HepG2 (cell line): ENCODE data around the gene ARPC1B. TPM values are rescaled to one million over a fixed set of nuclear protein-coding genes. Genes with fewer than 3 reads are reported as not detected.

Experiments used
- DR1 ChIP-seq: sonication (generic); formaldehyde crosslinking; IDR thresholded peaks from 2 replicates; pipeline ENCODE4 v1.8.0; 2021; ENCODE audit warnings: mild to moderate bottlenecking, missing genetic modification reagents, inconsistent platforms
- FOXA1 ChIP-seq, 2 experiments: fragments of 450-650 bp in 1 of 2; sonication (generic) in 1 of 2; formaldehyde crosslinking in 1 of 2; IDR thresholded peaks; 2 replicates each; pipeline versions ENCODE4 v1.4.0 to v1.6.1; 2016 to 2020; ENCODE audit warnings: missing genetic modification reagents in 1 of 2
- FOXA3 ChIP-seq: IDR thresholded peaks from 2 replicates; pipeline ENCODE4 v1.6.1; 2016; ENCODE audit warnings: missing genetic modification reagents, missing compliant biosample characterization
- ISL2 ChIP-seq: sonication (generic); formaldehyde crosslinking; IDR thresholded peaks from 2 replicates; pipeline ENCODE4 v1.5.0; 2020; ENCODE audit warnings: missing genetic modification reagents
- KLF16 ChIP-seq, 2 experiments: sonication (generic) in 1 of 2; formaldehyde crosslinking in 1 of 2; IDR thresholded peaks; 2 replicates each; pipeline versions ENCODE4 v1.6.1 to v1.8.0; 2016 to 2023; ENCODE audit warnings: missing genetic modification reagents in 2 of 2, missing compliant biosample characterization in 1 of 2
- KMT2A ChIP-seq: sonication (generic); formaldehyde crosslinking; IDR thresholded peaks from 2 replicates; pipeline ENCODE4 v1.4.0; 2020; ENCODE audit warnings: missing genetic modification reagents
- MED1 ChIP-seq: sonication (generic); formaldehyde crosslinking; IDR thresholded peaks from 2 replicates; pipeline ENCODE4 v1.4.0; 2020; ENCODE audit warnings: missing genetic modification reagents
- MXD3 ChIP-seq: IDR thresholded peaks from 2 replicates; pipeline ENCODE4 v1.6.1; 2016; ENCODE audit warnings: mild to moderate bottlenecking, missing biosample characterization, missing genetic modification reagents
- MYC ChIP-seq: sonication (generic); formaldehyde crosslinking; IDR thresholded peaks from 2 replicates; pipeline ENCODE4 v1.9.0; 2021; ENCODE audit warnings: missing genetic modification reagents, borderline replicate concordance
- POLR2G ChIP-seq: fragments of 200-400 bp; formaldehyde crosslinking; IDR thresholded peaks from 2 replicates; pipeline ENCODE4 v1.6.1; 2018; ENCODE audit warnings: mild to moderate bottlenecking, low read depth, low read length, moderate library complexity
- SMC3 ChIP-seq: IDR thresholded peaks from 2 replicates; pipeline ENCODE4 v1.6.1; 2011; ENCODE audit warnings: low read length, improper control_type of control experiment
- SNAPC2 ChIP-seq: sonication (generic); formaldehyde crosslinking; IDR thresholded peaks from 2 replicates; pipeline ENCODE4 v1.8.1; 2022; ENCODE audit warnings: mild to moderate bottlenecking, missing genetic modification reagents
- U2AF2 ChIP-seq: fragments of 200-400 bp; formaldehyde crosslinking; IDR thresholded peaks from 2 replicates; pipeline ENCODE4 v1.6.1; 2017; ENCODE audit warnings: low read depth, mild to moderate bottlenecking, low read length
- ZNF234 ChIP-seq: sonication (generic); formaldehyde crosslinking; conservative IDR thresholded peaks from 2 replicates; pipeline ENCODE4 v1.5.1; 2020; ENCODE audit warnings: mild to moderate bottlenecking, missing genetic modification reagents
- ZNF30 ChIP-seq: sonication (generic); formaldehyde crosslinking; IDR thresholded peaks from 2 replicates; pipeline ENCODE4 v1.5.0; 2020; ENCODE audit warnings: mild to moderate bottlenecking, missing genetic modification reagents
- ZNF513 ChIP-seq: sonication (generic); formaldehyde crosslinking; conservative IDR thresholded peaks from 2 replicates; pipeline ENCODE4 v1.5.0; 2020; ENCODE audit warnings: missing genetic modification reagents
- ZNF605 ChIP-seq: sonication (generic); formaldehyde crosslinking; IDR thresholded peaks from 2 replicates; pipeline ENCODE4 v1.8.0; 2022; ENCODE audit warnings: mild to moderate bottlenecking, missing genetic modification reagents
- ZNF687 ChIP-seq: sonication (generic); formaldehyde crosslinking; IDR thresholded peaks from 2 replicates; pipeline ENCODE4 v1.5.1; 2020; ENCODE audit warnings: mild to moderate bottlenecking, missing genetic modification reagents, moderate library complexity
- ZNF720 ChIP-seq: sonication (generic); formaldehyde crosslinking; IDR thresholded peaks from 2 replicates; pipeline ENCODE4 v1.4.0; 2020; ENCODE audit warnings: missing genetic modification reagents
- ZNF776 ChIP-seq: sonication (generic); formaldehyde crosslinking; IDR thresholded peaks from 2 replicates; pipeline ENCODE4 v1.4.0; 2020; ENCODE audit warnings: mild to moderate bottlenecking, missing genetic modification reagents
- ZNF883 ChIP-seq: sonication (generic); formaldehyde crosslinking; IDR thresholded peaks from 2 replicates; pipeline ENCODE4 v1.5.1; 2020; ENCODE audit warnings: mild to moderate bottlenecking, missing genetic modification reagents; ENCODE audit errors: not compliant biosample characterization
- polyA plus RNA-seq, 8 experiments: library from polyadenylated mRNA; depleted of rRNA in 3 of 8; stranded (reverse) in 7 of 8; unstranded in 1 of 8; fragments of >200 nt; fragmentation: Illumina TruSeq in 4 of 8; extraction: Trizol in 4 of 8; gene quantifications; 2 replicates each; pipeline versions ENCODE4 v1.2.1 to v1.2.3, GENCODE V29; 2011 to 2016; ENCODE audit warnings: low read depth in 4 of 8, missing spikeins in 1 of 8, mixed read lengths in 1 of 8; ENCODE audit not compliant: insufficient read depth in 1 of 8
- total RNA-seq, 5 experiments: library from RNA; depleted of rRNA; stranded (reverse); fragments of >200 nt; fragmentation: Illumina TruSeq; extraction: Trizol; gene quantifications; 2 replicates each; pipeline ENCODE4 v1.2.3, GENCODE V29; 2016; ENCODE audit warnings: low read depth in 1 of 5
- TF ChIP-seq, protein P1 (sequence below): sonication (generic); formaldehyde crosslinking; IDR thresholded peaks from 2 replicates; pipeline ENCODE4 v1.8.0; 2022; ENCODE audit warnings: mild to moderate bottlenecking, missing genetic modification reagents, borderline replicate concordance

Gene ARPC1B
- total and polyA plus RNA-seq, 2 of the 13 experiments (the other 11 are each of a cell fraction or from before 2014, with no cell fraction given), result 72.9 to 89.1 TPM

DNA sequence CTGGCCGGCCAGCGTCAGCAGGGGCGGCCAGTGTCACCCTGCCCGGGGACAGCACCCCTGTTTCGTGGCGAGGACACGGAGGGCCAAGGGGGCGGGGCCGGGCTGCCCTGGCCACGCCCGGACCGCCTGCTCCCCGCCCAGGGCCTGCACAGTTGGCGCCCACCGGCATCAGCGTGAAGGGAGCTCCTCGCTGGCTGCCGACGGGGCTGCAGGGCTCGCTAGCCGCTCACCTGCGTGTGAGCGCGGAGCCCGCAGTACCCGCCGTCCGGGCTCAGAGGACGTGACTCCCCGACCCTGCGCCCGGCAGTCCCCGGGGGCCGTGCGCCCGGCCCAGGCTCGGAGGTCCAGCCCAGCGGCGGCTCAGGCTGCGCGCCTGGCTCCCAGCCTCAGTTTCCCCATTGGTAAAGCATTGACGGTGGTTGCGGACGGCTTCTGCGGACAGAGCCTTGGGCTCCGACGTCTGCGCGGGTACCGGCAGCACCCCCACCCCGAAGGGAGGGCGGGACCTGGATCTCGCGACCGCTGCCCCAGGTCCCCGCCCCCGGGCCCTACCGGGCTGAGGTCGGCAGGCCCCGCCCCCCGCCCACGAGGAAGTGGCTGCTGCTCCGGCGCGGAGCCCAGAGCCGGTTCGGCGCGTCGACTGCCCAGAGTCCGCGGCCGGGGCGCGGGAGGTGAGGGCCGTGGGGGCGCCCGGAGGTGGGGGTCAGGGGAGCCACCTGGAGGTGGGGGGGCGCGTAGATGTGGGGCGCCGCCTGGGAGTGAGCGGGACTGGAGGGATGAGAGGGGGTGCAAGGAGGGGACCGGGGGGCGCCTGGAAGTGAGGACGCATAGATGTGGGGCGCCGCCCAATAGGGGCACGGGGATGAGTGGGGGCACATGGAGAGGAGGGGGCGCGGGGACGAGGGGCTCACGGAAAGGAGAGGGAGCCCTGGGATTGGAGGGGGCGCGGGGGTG, at the start of gene ARPC1B (continued):
- TF ChIP-seq ISL2, result peak; percentile 47; the same call in 1 of the 2 replicates
- no peak for TF ChIP-seq ZNF720 (CRISPR knock-in tag)
- TF ChIP-seq ZNF776 (CRISPR knock-in tag), result peak; percentile 83; the same call in 1 of the 2 replicates
- TF ChIP-seq MYC (CRISPR knock-in tag), result peak; percentile 19; the same call in 1 of the 2 replicates
- no peak for TF ChIP-seq ZNF605 (CRISPR knock-in tag)
- TF ChIP-seq ZNF30 (CRISPR knock-in tag), result peak; percentile 13; the same call in 1 of the 2 replicates
- TF ChIP-seq SNAPC2, result no peak
- no peak for TF ChIP-seq U2AF2
- TF ChIP-seq MXD3 (CRISPR knock-in tag), result no peak; the same call in 1 of the 2 replicates
- TF ChIP-seq ZNF234 (CRISPR knock-in tag), result no peak
- TF ChIP-seq ZNF883 (CRISPR knock-in tag), result peak; percentile 31
- peak; percentile 59 for TF ChIP-seq POLR2G
- TF ChIP-seq MED1 (CRISPR knock-in tag), result no peak
- peak; percentile 76 for TF ChIP-seq ZNF687
- TF ChIP-seq KLF16 (CRISPR knock-in tag; IDR thresholded peaks at IDR 0.05), result no peak
- TF ChIP-seq SMC3, result no peak
- no peak for TF ChIP-seq FOXA3 (CRISPR knock-in tag)
- TF ChIP-seq ZNF513 (CRISPR knock-in tag), result no peak
- 0 out of 2 replicates have a peak, but pooled peaks have one; percentile 30 for TF ChIP-seq DR1 (CRISPR knock-in tag)
- no peak for TF ChIP-seq FOXA1 (IDR thresholded peaks at IDR 0.05)
- no peak for TF ChIP-seq FOXA1 (CRISPR knock-in tag; IDR thresholded peaks at IDR 0.05)
- TF ChIP-seq KMT2A (CRISPR knock-in tag), result no peak
- TF ChIP-seq, protein P1, sequence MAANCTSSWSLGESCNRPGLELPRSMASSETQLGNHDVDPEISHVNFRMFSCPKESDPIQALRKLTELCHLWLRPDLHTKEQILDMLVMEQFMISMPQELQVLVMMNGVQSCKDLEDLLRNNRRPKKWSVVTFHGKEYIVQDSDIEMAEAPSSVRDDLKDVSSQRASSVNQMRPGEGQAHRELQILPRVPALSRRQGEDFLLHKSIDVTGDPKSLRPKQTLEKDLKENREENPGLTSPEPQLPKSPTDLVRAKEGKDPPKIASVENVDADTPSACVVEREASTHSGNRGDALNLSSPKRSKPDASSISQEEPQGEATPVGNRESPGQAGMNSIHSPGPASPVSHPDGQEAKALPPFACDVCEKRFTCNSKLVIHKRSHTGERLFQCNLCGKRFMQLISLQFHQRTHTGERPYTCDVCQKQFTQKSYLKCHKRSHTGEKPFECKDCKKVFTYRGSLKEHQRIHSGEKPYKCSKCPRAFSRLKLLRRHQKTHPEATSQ (CRISPR knock-in tag), result no peak
